ENCODE results near the gene TPX2. TPM values are rescaled to one million over a fixed set of nuclear protein-coding genes. Genes with fewer than 3 reads are reported as not detected.
A peak's percentile ranks its signal among the peaks of the same experiment; 100 is the strongest.

TPX2 gene
- polyA plus RNA-seq, 1 of the 3 experiments (the other 2 are of a cell fraction), result 17.1 TPM

- Histone ChIP-seq H3K36me3 (replicated peaks in 1 of 2; ENCODE audit: control insufficient read depth in 1 of 2, insufficient read depth in 2 of 2, low read length in 1 of 2) (no peaks in the 10 kb centered on the region), H3K9me3 (no peaks in the 10 kb centered on the region), H3K27me3 (ENCODE audit: insufficient read depth) (no peaks in the 10 kb centered on the region), H4K20me1 (ENCODE audit: insufficient read depth) (no peaks in the 10 kb centered on the region), H2AFZ (ENCODE audit: low read depth) (0 out of 2 replicates have a peak overlapping the region, but pooled peaks have one; percentile 16), H3K4me1 (ENCODE audit: control insufficient read depth in 1 of 2, insufficient read depth in 2 of 2, low read depth in 1 of 2, low read length in 1 of 2) (peaks cover 0 to 8% of the 10 kb centered on the region in 2 experiments; a peak in 1 of 4 replicates), H3K79me2 (ENCODE audit: insufficient read depth) (no peaks in the 10 kb centered on the region), H3K4me3 (ENCODE audit: low read depth in 2 of 2, low read length in 1 of 2) (no peak overlapping the region; a peak in 1 of 4 replicates), H3F3A (replicated peaks; ENCODE audit: insufficient read depth) (peaks cover 11% of the 10 kb centered on the region), H3K9me2 (no peaks in the 10 kb centered on the region), H3K27ac (ENCODE audit: low read depth in 2 of 2, low read length in 1 of 2) (no peak overlapping the region), H3K9ac (no peak overlapping the region), H3K4me2 (peak overlapping the region; percentile 60; the same call in 1 of the 2 replicates)
- DNase-seq, result peak; percentile 23
- 86% methylated on average over 9 of the region's 14 CpGs for WGBS (ENCODE audit: low lambda C conversion rate)
- TF ChIP-seq YY1 (IDR thresholded peaks at IDR 0.05; ENCODE audit: low read depth), result no peak
- TF ChIP-seq GABPA (IDR thresholded peaks at IDR 0.05; ENCODE audit: low read depth), result no peak
- TF ChIP-seq CTCF (IDR thresholded peaks at IDR 0.05), result no peak
- TF ChIP-seq FOXJ3 (CRISPR knock-in tag; IDR thresholded peaks at IDR 0.05), result no peak
- TF ChIP-seq SIN3A (IDR thresholded peaks at IDR 0.05; ENCODE audit: borderline replicate concordance, low read depth, low read length), result no peak
- no peak for TF ChIP-seq POLR2AphosphoS5 (IDR thresholded peaks at IDR 0.05; ENCODE audit: low read depth, low read length)
- TF ChIP-seq USF1 (IDR thresholded peaks at IDR 0.05; ENCODE audit: borderline replicate concordance, low read depth), result no peak
- TF ChIP-seq USF2 (IDR thresholded peaks at IDR 0.05; ENCODE audit: borderline replicate concordance, low read depth, low read length), result no peak
- no peak for TF ChIP-seq PBX3 (IDR thresholded peaks at IDR 0.05)
- TF ChIP-seq MAX (IDR thresholded peaks at IDR 0.05; ENCODE audit: low read depth), result no peak
- TF ChIP-seq TCF12 (IDR thresholded peaks at IDR 0.05), result no peak
- TF ChIP-seq NFIC (IDR thresholded peaks at IDR 0.05; ENCODE audit: borderline replicate concordance), result no peak
- no peak for TF ChIP-seq RCOR1 (IDR thresholded peaks at IDR 0.05; ENCODE audit: low read length)
- TF ChIP-seq TEAD4 (IDR thresholded peaks at IDR 0.05; ENCODE audit: borderline replicate concordance, insufficient read depth), result no peak
- TF ChIP-seq EP300 (IDR thresholded peaks at IDR 0.05; ENCODE audit: borderline replicate concordance in 1 of 2, low read depth in 1 of 2, low read length in 1 of 2), result no peak
- no peak for TF ChIP-seq FOXM1 (IDR thresholded peaks at IDR 0.05; ENCODE audit: low read depth)
- no peak for TF ChIP-seq JUND (IDR thresholded peaks at IDR 0.05)
- TF ChIP-seq FOSL2 (IDR thresholded peaks at IDR 0.05; ENCODE audit: borderline replicate concordance, low read depth), result no peak
- POLR2A ChIA-PET, result no interaction called here
- CTCF ChIA-PET, result interaction anchor here (0.6 to 7.6 kb wide), 59 partner anchors 9 to 829 kb away, joined by 3 to 174 read pairs (median 5); partner anchors contain the start of genes BCL2L1, FOXS1, PDRG1 and TM9SF4
Measured at GRCh38 chr20:31823360-31824124, 84.5 kb downstream of the TPX2 start.
